ENCODE results near the gene LSM14B.
"Not testable (repeated sequence)": the region's sequence is repeated elsewhere in the genome, so short reads cannot be mapped to it uniquely, and the experiment has no call there.

LSM14B gene

GRCh38 chr20:62121776-62122653 lies at the start of gene LSM14B:
Gene LSM14B (plus strand): TSS chr20:62122475. CDS start chr20:62122667, 192 bp downstream.
- in situ Hi-C loops (cut with HindIII; ENCODE audit: low sequenced_read_pairs), result no loop called here
- peak within 1 kb of the TSS; percentile 66 for H3K4me3 ChIP-seq (ENCODE audit: low read depth, low read length)
- TF ChIP-seq CTCF (IDR thresholded peaks at IDR 0.05; ENCODE audit: low read depth, low read length), result no peak
- DNase-seq (ENCODE audit: low read depth, low spot score), result peak; percentile 98

- DNase-seq (ENCODE audit: low read depth, low spot score), result no peak
- H3K4me3 ChIP-seq (ENCODE audit: low read depth, low read length), result no peak overlapping the region
- in situ Hi-C loops (cut with HindIII; ENCODE audit: low sequenced_read_pairs), result no loop called here
- TF ChIP-seq CTCF (IDR thresholded peaks at IDR 0.05; ENCODE audit: low read depth, low read length), result no peak
Observed at GRCh38 chr20:62073323-62073722, 49.0 kb upstream of the LSM14B start.

- H3K4me3 ChIP-seq (ENCODE audit: low read depth, low read length), result no peak overlapping the region
- in situ Hi-C loops (cut with HindIII; ENCODE audit: low sequenced_read_pairs), result no loop called here
- TF ChIP-seq CTCF (IDR thresholded peaks at IDR 0.05; ENCODE audit: low read depth, low read length), result no peak
Observed at GRCh38 chr20:62079166-62079565, 43.1 kb upstream of the LSM14B start.

DNA sequence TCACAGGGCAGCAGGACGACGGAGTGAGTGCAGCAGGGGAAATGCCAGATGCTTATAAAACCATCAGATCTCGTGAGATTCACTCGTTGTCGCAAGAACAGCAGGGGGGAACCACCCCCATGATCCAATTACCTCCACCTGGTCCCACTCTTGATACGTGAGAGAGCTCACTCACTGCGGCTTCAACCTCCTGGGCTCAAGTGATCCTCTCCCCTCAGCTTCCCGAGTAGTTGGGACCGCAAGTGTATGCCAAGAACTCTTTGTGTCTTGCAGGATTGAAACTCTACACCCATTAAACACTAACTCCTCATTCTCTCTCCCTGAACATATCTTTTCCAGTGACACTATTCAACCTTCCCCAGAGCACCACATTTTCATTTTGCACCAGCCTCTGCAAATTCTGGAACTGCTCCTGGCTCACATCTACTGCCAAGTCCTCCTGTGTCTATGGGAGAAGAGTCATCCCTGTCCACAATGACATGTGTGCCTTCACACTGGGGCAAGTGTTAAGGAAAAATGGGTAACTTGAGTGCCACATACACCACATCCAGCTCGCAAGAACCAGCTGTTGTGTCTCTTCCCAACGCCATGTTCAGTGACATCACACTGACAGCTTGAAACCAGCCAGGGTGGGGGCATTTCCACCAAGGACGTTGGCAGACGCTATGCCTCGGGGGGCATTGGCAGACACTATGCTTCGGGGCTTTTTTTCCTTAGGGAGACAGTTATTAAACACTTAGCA lies 41.9 kb upstream of the LSM14B start:
- no peak for TF ChIP-seq CTCF (IDR thresholded peaks at IDR 0.05; ENCODE audit: low read depth, low read length)
- in situ Hi-C loops (cut with HindIII; ENCODE audit: low sequenced_read_pairs), result no loop called here
- no peak overlapping the region for H3K4me3 ChIP-seq (ENCODE audit: low read depth, low read length)
- DNase-seq (ENCODE audit: low read depth, low spot score), result no peak

More at GRCh38 chr20:62079166-62079565, 43.1 kb upstream of the LSM14B start:
- no peak for DNase-seq (ENCODE audit: low read depth, low spot score)

DNA sequence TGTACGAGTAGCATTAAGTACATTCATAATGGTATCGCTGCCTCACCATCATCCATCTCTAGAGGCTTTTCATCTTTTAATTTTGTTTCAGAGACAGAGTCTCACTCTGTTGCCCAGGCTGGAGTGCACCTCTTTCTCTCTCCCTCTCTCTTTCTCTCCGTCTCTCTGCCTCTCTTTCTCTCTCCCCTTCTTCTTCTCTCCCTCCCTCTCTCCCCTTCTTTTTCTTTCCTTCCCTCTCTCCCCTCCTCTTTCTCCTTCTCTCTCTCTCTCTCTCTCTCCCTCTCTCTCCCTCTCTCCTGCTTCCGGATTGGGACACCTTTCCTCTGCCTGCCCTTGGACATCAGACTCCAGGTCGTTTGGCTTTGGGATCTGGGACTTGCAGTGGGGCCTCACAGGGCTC lies 39.0 kb upstream of the LSM14B start:
- DNase-seq (ENCODE audit: low read depth, low spot score), result no peak
- no peak for TF ChIP-seq CTCF (IDR thresholded peaks at IDR 0.05; ENCODE audit: low read depth, low read length)
- H3K4me3 ChIP-seq (ENCODE audit: low read depth, low read length), result no peak overlapping the region
- in situ Hi-C loops (cut with HindIII; ENCODE audit: low sequenced_read_pairs), result no loop called here

- in situ Hi-C loops (cut with HindIII; ENCODE audit: low sequenced_read_pairs), result not testable (repeated sequence)
Observed at GRCh38 chr20:62084224-62084623, 38.1 kb upstream of the LSM14B start.

GRCh38 chr20:62085206-62085605 lies 37.1 kb upstream of the LSM14B start:
- DNase-seq (ENCODE audit: low read depth, low spot score), result no peak
- H3K4me3 ChIP-seq (ENCODE audit: low read depth, low read length), result no peak overlapping the region
- no peak for TF ChIP-seq CTCF (IDR thresholded peaks at IDR 0.05; ENCODE audit: low read depth, low read length)
- in situ Hi-C loops (cut with HindIII; ENCODE audit: low sequenced_read_pairs), result no loop called here

More at GRCh38 chr20:62084224-62084623, 38.1 kb upstream of the LSM14B start:
- H3K4me3 ChIP-seq (ENCODE audit: low read depth, low read length); DNase-seq (ENCODE audit: low read depth, low spot score): not testable (repeated sequence)
